Right lobe of liver (tissue), 4 donors: ENCODE measurements around the gene UNC5B.

ENCODE experiments used
- POLR2A ChIP-seq: fragments of 450-650 bp; IDR thresholded peaks from one replicate; pipeline ENCODE4 v1.6.1; 2017; ENCODE audit warnings: antibody characterized with exemption, mild to moderate bottlenecking
- TF ChIP-seq, protein P1 (sequence below), 4 donors: fragments of 200-600 bp in 3 of 4; fragments of 450-650 bp in 1 of 4; IDR thresholded peaks; one replicate each; pipeline versions ENCODE4 v1.5.1 to v1.8.0; 2016 to 2022; ENCODE audit warnings: antibody characterized with exemption in 4 of 4, mild to moderate bottlenecking in 2 of 4
- donor health status: DM: no; HTN: no; CAD: no.
- donor health status: DM: no; HTN: no; CAD: no.
- donor health status: DM: no; HTN: yes; CAD: no.

GRCh38 chr10:71334221-71334791 lies 121.9 kb downstream of the UNC5B start:
- TF ChIP-seq, protein P1, sequence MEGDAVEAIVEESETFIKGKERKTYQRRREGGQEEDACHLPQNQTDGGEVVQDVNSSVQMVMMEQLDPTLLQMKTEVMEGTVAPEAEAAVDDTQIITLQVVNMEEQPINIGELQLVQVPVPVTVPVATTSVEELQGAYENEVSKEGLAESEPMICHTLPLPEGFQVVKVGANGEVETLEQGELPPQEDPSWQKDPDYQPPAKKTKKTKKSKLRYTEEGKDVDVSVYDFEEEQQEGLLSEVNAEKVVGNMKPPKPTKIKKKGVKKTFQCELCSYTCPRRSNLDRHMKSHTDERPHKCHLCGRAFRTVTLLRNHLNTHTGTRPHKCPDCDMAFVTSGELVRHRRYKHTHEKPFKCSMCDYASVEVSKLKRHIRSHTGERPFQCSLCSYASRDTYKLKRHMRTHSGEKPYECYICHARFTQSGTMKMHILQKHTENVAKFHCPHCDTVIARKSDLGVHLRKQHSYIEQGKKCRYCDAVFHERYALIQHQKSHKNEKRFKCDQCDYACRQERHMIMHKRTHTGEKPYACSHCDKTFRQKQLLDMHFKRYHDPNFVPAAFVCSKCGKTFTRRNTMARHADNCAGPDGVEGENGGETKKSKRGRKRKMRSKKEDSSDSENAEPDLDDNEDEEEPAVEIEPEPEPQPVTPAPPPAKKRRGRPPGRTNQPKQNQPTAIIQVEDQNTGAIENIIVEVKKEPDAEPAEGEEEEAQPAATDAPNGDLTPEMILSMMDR (IDR thresholded peaks at IDR 0.05) = no peak
- no peak for TF ChIP-seq POLR2A
